B cell (primary cell): ENCODE data around the gene KRTAP5-1.
"Not testable (repeated sequence)": the region's sequence is repeated elsewhere in the genome, so short reads cannot be mapped to it uniquely, and the experiment has no call there.

Experiments
- EZH2 ChIP-seq: IDR thresholded peaks from 2 replicates; pipeline ENCODE4 v1.6.1; 2012; ENCODE audit warnings: borderline replicate concordance, low read depth, mild to moderate bottlenecking, moderate library complexity, low read length; ENCODE audit not compliant: insufficient read depth, poor library complexity, severe bottlenecking
- TF ChIP-seq, protein P1 (sequence below): fragments of 200-600 bp; IDR thresholded peaks from one replicate; pipeline ENCODE4 v1.8.0; 2022; ENCODE audit warnings: antibody characterized with exemption, mild to moderate bottlenecking

DNA sequence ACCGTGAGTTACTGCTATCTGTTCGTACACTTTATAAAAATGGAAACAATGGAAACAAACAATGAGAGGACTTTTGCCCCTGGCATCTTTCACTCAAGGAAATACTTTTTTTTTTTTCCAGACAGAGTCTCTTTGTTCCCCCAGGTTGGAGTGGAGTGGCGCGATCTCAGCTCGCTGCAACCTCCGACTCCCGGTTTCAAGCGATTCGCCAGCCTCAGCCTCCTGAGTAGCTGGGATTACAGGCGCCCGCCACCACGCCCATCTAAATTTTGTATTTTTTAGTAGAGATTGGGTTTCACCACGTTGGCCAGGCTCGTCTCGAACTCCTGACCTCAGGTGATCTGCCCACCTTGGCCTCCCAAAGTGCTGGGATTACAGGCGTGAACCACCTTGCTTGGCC, 9.3 kb downstream of the KRTAP5-1 start:
- TF ChIP-seq, protein P1, sequence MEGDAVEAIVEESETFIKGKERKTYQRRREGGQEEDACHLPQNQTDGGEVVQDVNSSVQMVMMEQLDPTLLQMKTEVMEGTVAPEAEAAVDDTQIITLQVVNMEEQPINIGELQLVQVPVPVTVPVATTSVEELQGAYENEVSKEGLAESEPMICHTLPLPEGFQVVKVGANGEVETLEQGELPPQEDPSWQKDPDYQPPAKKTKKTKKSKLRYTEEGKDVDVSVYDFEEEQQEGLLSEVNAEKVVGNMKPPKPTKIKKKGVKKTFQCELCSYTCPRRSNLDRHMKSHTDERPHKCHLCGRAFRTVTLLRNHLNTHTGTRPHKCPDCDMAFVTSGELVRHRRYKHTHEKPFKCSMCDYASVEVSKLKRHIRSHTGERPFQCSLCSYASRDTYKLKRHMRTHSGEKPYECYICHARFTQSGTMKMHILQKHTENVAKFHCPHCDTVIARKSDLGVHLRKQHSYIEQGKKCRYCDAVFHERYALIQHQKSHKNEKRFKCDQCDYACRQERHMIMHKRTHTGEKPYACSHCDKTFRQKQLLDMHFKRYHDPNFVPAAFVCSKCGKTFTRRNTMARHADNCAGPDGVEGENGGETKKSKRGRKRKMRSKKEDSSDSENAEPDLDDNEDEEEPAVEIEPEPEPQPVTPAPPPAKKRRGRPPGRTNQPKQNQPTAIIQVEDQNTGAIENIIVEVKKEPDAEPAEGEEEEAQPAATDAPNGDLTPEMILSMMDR: not testable (repeated sequence)
- TF ChIP-seq EZH2: not testable (repeated sequence)
